H1 (cell line): ENCODE measurements around the gene ARSB. TPM values are rescaled to one million over a fixed set of nuclear protein-coding genes. Genes with fewer than 3 reads are reported as not detected.

Experiments used
- CTCF ChIA-PET: fragments of 300-600 bp; sonication (Branson Sonifier 250); formaldehyde crosslinking; loops from one replicate; lab custom pipeline; 2021; ENCODE audit not compliant: partially characterized antibody; lab: Charles Lee
- POLR2A ChIA-PET: fragments of 300-600 bp; sonication (Branson Sonifier 250); formaldehyde crosslinking; loops from one replicate; lab custom pipeline; 2021; ENCODE audit warnings: inconsistent platforms; ENCODE audit not compliant: partially characterized antibody; lab: Charles Lee
- DNase-seq, 2 experiments: peaks; one replicate each; pipeline versions ENCODE4 v3.0.0 to v3.0.0-alpha.2; 2010 to 2022; ENCODE audit warnings: low spot score in 2 of 2, low read depth in 1 of 2, mixed read lengths in 1 of 2
- FAIRE-seq: peaks from 2 replicates; lab custom pipeline; 2011; peaks lifted over from hg19 to GRCh38; lab: Jason Lieb, UNC
- H2AFZ ChIP-seq: 2 replicates; pipeline ENCODE4 v1.8.1; 2012; ENCODE audit warnings: low read length, inconsistent platforms
- H2AK5ac ChIP-seq: 2 replicates; pipeline ENCODE4 v1.6.1; 2013; ENCODE audit warnings: low read depth, low read length
- H2BK120ac ChIP-seq: replicated peaks from 2 replicates; pipeline ENCODE3; 2013; ENCODE audit warnings: low read depth, low read length, inconsistent platforms
- H2BK12ac ChIP-seq: 2 replicates; pipeline ENCODE4 v1.6.1; 2013; ENCODE audit warnings: low read depth, low read length
- H2BK15ac ChIP-seq: 2 replicates; pipeline ENCODE4 v1.6.1; 2013; ENCODE audit warnings: low read length
- H2BK20ac ChIP-seq: 2 replicates; pipeline ENCODE4 v1.6.1; 2013; ENCODE audit warnings: low read length
- H2BK5ac ChIP-seq: 2 replicates; pipeline ENCODE4 v1.6.1; 2013; ENCODE audit warnings: low read depth, low read length
- H3K14ac ChIP-seq: 2 replicates; pipeline ENCODE4 v1.6.1; 2013; ENCODE audit warnings: inconsistent platforms; ENCODE audit not compliant: insufficient read length
- H3K18ac ChIP-seq: 2 replicates; pipeline ENCODE4 v1.6.1; 2013; ENCODE audit warnings: low read length; ENCODE audit errors: extremely low read depth
- H3K23ac ChIP-seq: 2 replicates; pipeline ENCODE4 v1.6.1; 2013; ENCODE audit warnings: inconsistent platforms; ENCODE audit not compliant: insufficient read length
- H3K23me2 ChIP-seq: 2 replicates; pipeline ENCODE4 v1.6.1; 2013; ENCODE audit warnings: low read depth, low read length
- H3K27ac ChIP-seq: 2 replicates; pipeline ENCODE4 v1.6.1; 2011; ENCODE audit warnings: low read depth, low read length, inconsistent platforms
- H3K27me3 ChIP-seq, 4 experiments: replicated peaks in 1 of 4; 1 replicate in 1 of 4; 2 replicates in 3 of 4; pipeline versions ENCODE4 v1.6.1 to v1.8.1; 2011 to 2013; ENCODE audit warnings: low read length in 3 of 4, mild to moderate bottlenecking in 3 of 4, inconsistent platforms in 2 of 4, mixed read lengths in 2 of 4, moderate library complexity in 1 of 4; ENCODE audit not compliant: control insufficient read depth in 3 of 4, insufficient read depth in 3 of 4; ENCODE audit errors: extremely low read depth in 1 of 4
- H3K36me3 ChIP-seq, 4 experiments: 2 replicates each; pipeline versions ENCODE4 v1.6.1 to v1.8.1; 2011 to 2013; ENCODE audit warnings: mild to moderate bottlenecking in 4 of 4, low read length in 3 of 4, moderate library complexity in 2 of 4, control low read depth in 1 of 4, inconsistent platforms in 1 of 4; ENCODE audit not compliant: insufficient read depth in 4 of 4, control insufficient read depth in 2 of 4
- H3K4ac ChIP-seq: replicated peaks from 2 replicates; pipeline ENCODE3; 2013; ENCODE audit warnings: low read length, low read depth, mixed read lengths, inconsistent platforms; ENCODE audit not compliant: insufficient read length
- H3K4me1 ChIP-seq, 4 experiments: replicated peaks in 1 of 4; 1 replicate in 1 of 4; 2 replicates in 3 of 4; pipeline versions ENCODE4 v1.6.1 to v1.8.1; 2011 to 2013; ENCODE audit warnings: low read length in 3 of 4, inconsistent platforms in 2 of 4, mixed read lengths in 1 of 4; ENCODE audit not compliant: insufficient read depth in 4 of 4, control insufficient read depth in 3 of 4
- H3K4me2 ChIP-seq, 2 experiments: 2 replicates each; pipeline versions ENCODE4 v1.6.1 to v1.8.1; 2011 to 2013; ENCODE audit warnings: low read depth in 2 of 2, low read length in 2 of 2, control low read depth in 1 of 2, inconsistent platforms in 1 of 2, mild to moderate bottlenecking in 1 of 2; ENCODE audit not compliant: insufficient read depth in 1 of 2
- H3K4me3 ChIP-seq, 4 experiments: fragments of 200-600, 300-600 bp in 1 of 4; sonication (generic), shearing (Covaris generic), sonication (Bioruptor Twin) in 1 of 4; 2 replicates each; pipeline versions ENCODE4 v1.5.1 to v1.8.1; 2011 to 2016; ENCODE audit warnings: low read length in 4 of 4, low read depth in 3 of 4, control low read depth in 2 of 4, inconsistent platforms in 2 of 4, mild to moderate bottlenecking in 2 of 4, mixed read lengths in 1 of 4, moderate library complexity in 1 of 4; ENCODE audit not compliant: insufficient read depth in 2 of 4; ENCODE audit errors: extremely low read depth in 1 of 4
- H3K56ac ChIP-seq: replicated peaks from 2 replicates; pipeline ENCODE3; 2013; ENCODE audit warnings: low read depth, mild to moderate bottlenecking, mixed read lengths, low read length, inconsistent platforms; ENCODE audit not compliant: insufficient read length
- H3K79me1 ChIP-seq: 2 replicates; pipeline ENCODE4 v1.6.1; 2013; ENCODE audit warnings: low read depth, low read length, control low read depth
- H3K79me2 ChIP-seq, 2 experiments: 2 replicates each; pipeline versions ENCODE4 v1.6.1 to v1.8.1; 2012 to 2013; ENCODE audit warnings: low read length in 2 of 2, mild to moderate bottlenecking in 2 of 2, inconsistent platforms in 1 of 2; ENCODE audit not compliant: insufficient read depth in 2 of 2, control insufficient read depth in 1 of 2
- H3K9ac ChIP-seq, 4 experiments: replicated peaks in 1 of 4; 1 replicate in 1 of 4; 2 replicates in 3 of 4; pipeline versions ENCODE4 v1.6.1 to v1.8.1; 2011 to 2013; ENCODE audit warnings: low read depth in 3 of 4, low read length in 3 of 4, control low read depth in 2 of 4, mild to moderate bottlenecking in 2 of 4, moderate library complexity in 2 of 4, inconsistent platforms in 1 of 4; ENCODE audit errors: extremely low read depth in 1 of 4
- H3K9me3 ChIP-seq, 2 experiments: 2 replicates each; pipeline versions ENCODE4 v1.6.1 to v1.8.1; 2012 to 2013; ENCODE audit warnings: mild to moderate bottlenecking in 2 of 2, moderate library complexity in 2 of 2, control low read depth in 1 of 2, inconsistent platforms in 1 of 2, low read depth in 1 of 2, low read length in 1 of 2, mixed read lengths in 1 of 2; ENCODE audit not compliant: insufficient read depth in 2 of 2
- H4K20me1 ChIP-seq, 2 experiments: replicated peaks in 1 of 2; 2 replicates each; pipeline versions ENCODE3 to v1.8.1; 2011 to 2013; ENCODE audit warnings: inconsistent platforms in 2 of 2, low read length in 2 of 2, mild to moderate bottlenecking in 1 of 2; ENCODE audit not compliant: insufficient read depth in 2 of 2, control insufficient read depth in 1 of 2
- H4K5ac ChIP-seq: 2 replicates; pipeline ENCODE4 v1.6.1; 2013; ENCODE audit warnings: low read length, low read depth, mixed read lengths, inconsistent platforms; ENCODE audit not compliant: insufficient read length
- H4K8ac ChIP-seq: 2 replicates; pipeline ENCODE4 v1.8.0; 2013; ENCODE audit warnings: mild to moderate bottlenecking, moderate library complexity, low read length, inconsistent platforms; ENCODE audit not compliant: insufficient read depth; ENCODE audit errors: extremely low read depth
- H4K91ac ChIP-seq: replicated peaks from 2 replicates; pipeline ENCODE3; 2013; ENCODE audit warnings: low read length, mixed read lengths, inconsistent platforms; ENCODE audit not compliant: insufficient read length
- BACH1 ChIP-seq: IDR thresholded peaks from 2 replicates; pipeline ENCODE4 v1.6.1; 2012; ENCODE audit warnings: low read length, improper control_type of control experiment
- CBX8 ChIP-seq: fragments of 300-800, 300-1000 bp; sonication (generic); IDR thresholded peaks from 2 replicates; pipeline ENCODE4 v1.7.1; 2016; ENCODE audit warnings: low read depth, low read length, borderline replicate concordance
- CEBPB ChIP-seq: IDR thresholded peaks from 2 replicates; pipeline ENCODE4 v1.6.1; 2012; ENCODE audit warnings: low read depth, low read length
- CHD2 ChIP-seq: IDR thresholded peaks from 2 replicates; pipeline ENCODE4 v1.6.1; 2012; ENCODE audit warnings: low read length, improper control_type of control experiment
- E2F6 ChIP-seq: IDR thresholded peaks from 2 replicates; pipeline ENCODE4 v1.6.1; 2012; ENCODE audit warnings: inconsistent platforms
- EZH2 ChIP-seq: fragments of 200-600 bp; sonication (generic); IDR thresholded peaks from 2 replicates; pipeline ENCODE4 v1.7.1; 2012; ENCODE audit warnings: low read depth, mild to moderate bottlenecking, moderate library complexity, low read length, inconsistent platforms; ENCODE audit not compliant: severe bottlenecking
- JUND ChIP-seq: IDR thresholded peaks from 2 replicates; pipeline ENCODE4 v1.6.1; 2011; ENCODE audit warnings: mild to moderate bottlenecking, improper control_type of control experiment, low read length
- MAX ChIP-seq: IDR thresholded peaks from 2 replicates; pipeline ENCODE4 v1.6.1; 2012; ENCODE audit warnings: inconsistent platforms
- PHF8 ChIP-seq: fragments of 200-600 bp; sonication (generic); conservative IDR thresholded peaks from 2 replicates; pipeline ENCODE4 v1.7.1; 2012; ENCODE audit warnings: low read depth, mild to moderate bottlenecking, inconsistent platforms, low read length, moderate library complexity
- RBBP5 ChIP-seq: IDR thresholded peaks from 2 replicates; pipeline ENCODE4 v1.7.1; 2012; ENCODE audit warnings: low read depth, mild to moderate bottlenecking, inconsistent platforms, low read length, moderate library complexity, borderline replicate concordance
- RXRA ChIP-seq: IDR thresholded peaks from 2 replicates; pipeline ENCODE4 v1.6.1; 2011; ENCODE audit warnings: low read depth, mild to moderate bottlenecking, low read length, moderate library complexity; ENCODE audit not compliant: insufficient read depth
- SIX5 ChIP-seq: IDR thresholded peaks from 2 replicates; pipeline ENCODE4 v1.6.1; 2011; ENCODE audit warnings: mild to moderate bottlenecking, low read depth, low read length
- SP4 ChIP-seq: IDR thresholded peaks from 2 replicates; pipeline ENCODE4 v1.6.1; 2012; ENCODE audit warnings: low read length, inconsistent platforms
- SUZ12 ChIP-seq: fragments of 200-600 bp; sonication (generic); IDR thresholded peaks from 2 replicates; pipeline ENCODE4 v1.6.1; 2012; ENCODE audit warnings: mild to moderate bottlenecking, inconsistent platforms, low read length, moderate library complexity, mixed read lengths
- YY1 ChIP-seq: IDR thresholded peaks from 2 replicates; pipeline ENCODE4 v1.6.1; 2011; ENCODE audit warnings: low read depth, mild to moderate bottlenecking, low read length
- WGBS, 2 experiments: shearing (Covaris generic) in 1 of 2; methylation state at CpG; one replicate each; pipeline versions ENCODE4 v1.1.6 to v1.1.7; 2013 to 2015; ENCODE audit warnings: low lambda C conversion rate in 2 of 2, mixed read lengths in 2 of 2, inconsistent platforms in 1 of 2, low coverage in 1 of 2, missing lambda C conversion rate in 1 of 2; ENCODE audit not compliant: insufficient replicate concordance in 2 of 2, insufficient coverage in 1 of 2, insufficient read length in 1 of 2; ENCODE audit errors: extremely low coverage in 1 of 2, missing lambda C conversion rate in 1 of 2; 5-methylcytosine and 5-hydroxymethylcytosine counted together
- polyA plus RNA-seq, 7 experiments: library from polyadenylated mRNA; depleted of rRNA in 3 of 7; stranded (reverse) in 5 of 7; unstranded in 2 of 7; fragments of >200 nt in 5 of 7; fragments of 200-250 nt in 2 of 7; gene quantifications; 1 replicate in 5 of 7; 2 replicates in 1 of 7; 4 replicates in 1 of 7; pipeline versions ENCODE4 v1.2.1 to v1.2.3, GENCODE V29; 2011 to 2013; ENCODE audit warnings: missing spikeins in 2 of 7, mixed read lengths in 2 of 7
- total RNA-seq: library from RNA; stranded (reverse); fragmentation: NEBNext Ultra II Directional; extraction: Animal tissue kit (Norgen Biotek cat#: 25700); gene quantifications from 2 replicates; pipeline ENCODE4 v1.2.1, GENCODE V29; 2021

ARSB gene
- total and polyA plus RNA-seq, 2 of the 8 experiments (the other 6 are each of a cell fraction or from before 2014, with no cell fraction given) = 6.4 to 13.9 TPM

DNA sequence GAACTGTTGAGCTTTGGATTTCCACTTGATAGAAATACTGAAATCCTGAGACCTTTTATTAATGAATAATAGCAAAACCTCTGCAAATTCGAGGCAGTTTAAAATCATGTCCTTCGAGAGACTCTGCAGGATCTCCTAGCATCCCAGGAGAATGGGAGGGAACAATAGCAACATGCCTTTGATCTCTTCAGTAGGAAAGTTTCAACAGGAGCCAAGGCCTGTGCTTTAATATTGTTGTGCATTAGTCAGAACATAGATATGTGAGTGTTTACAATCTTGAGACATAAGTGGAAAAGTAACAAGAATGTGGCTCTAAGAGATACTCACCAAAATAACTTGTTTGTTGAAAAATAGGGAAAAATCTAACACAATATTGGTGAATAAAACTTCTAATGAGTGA is 253.2 kb downstream of the ARSB start:
- Histone ChIP-seq H2BK20ac (no peak overlapping the region), H3K4me3 (no peak overlapping the region), H2BK5ac (no peak overlapping the region), H3K36me3 (no peaks in the 10 kb centered on the region), H3K23ac (no peak overlapping the region), H3K9ac (no peak overlapping the region), H3K27me3 (no peaks in the 10 kb centered on the region), H2AK5ac (no peak overlapping the region), H2BK15ac (no peak overlapping the region), H4K8ac (no peak overlapping the region), H3K4ac (no peak overlapping the region), H3K79me2 (no peaks in the 10 kb centered on the region), H4K91ac (no peak overlapping the region), H3K18ac (no peak overlapping the region), H3K56ac (no peak overlapping the region), H2AFZ (no peak overlapping the region), H3K23me2 (no peaks in the 10 kb centered on the region), H2BK120ac (no peak overlapping the region), H3K79me1 (no peaks in the 10 kb centered on the region), H3K27ac (no peak overlapping the region), H2BK12ac (no peak overlapping the region), H3K4me1 (peaks cover 0 to 8% (median 5%) of the 10 kb centered on the region in 4 experiments; a peak in 4 of 7 replicates), H4K20me1 (no peaks in the 10 kb centered on the region), H3K9me3 (no peaks in the 10 kb centered on the region; a peak in 1 of 4 replicates), H3K14ac (no peak overlapping the region), H3K4me2 (no peak overlapping the region), H4K5ac (no peak overlapping the region)
- no peak for FAIRE-seq
- WGBS, 2 experiments = 69% methylated on average over 2 of the region's 2 CpGs; no CpG with 5 or more reads in 1 of the 2 experiments
- ChIA-PET CTCF (no interaction called here), POLR2A (no interaction called here)
- DNase-seq = no peak
- TF ChIP-seq SP4 = no peak
- no peak for TF ChIP-seq CHD2
- TF ChIP-seq JUND = no peak
- TF ChIP-seq RXRA = no peak
- TF ChIP-seq CEBPB = no peak
- no peak for TF ChIP-seq PHF8
- TF ChIP-seq SIX5 = no peak
- no peak for TF ChIP-seq MAX
- TF ChIP-seq SUZ12 = no peak
- no peak for TF ChIP-seq YY1
- no peak for TF ChIP-seq E2F6
- TF ChIP-seq EZH2 = no peak
- no peak for TF ChIP-seq RBBP5
- TF ChIP-seq CBX8 = no peak
- no peak for TF ChIP-seq BACH1
